ENCODE results near the gene ELMO1.

GRCh38 chr7:37027557-37028341 lies 420.9 kb downstream of the ELMO1 start:
- TF ChIP-seq CTCF (IDR thresholded peaks at IDR 0.05) (no peak), POLR2A (IDR thresholded peaks at IDR 0.05; ENCODE audit: low read depth) (no peak), POLR2AphosphoS5 (IDR thresholded peaks at IDR 0.05) (no peak), EP300 (IDR thresholded peaks at IDR 0.05) (no peak)
